Activated CD4-positive, CD25-positive, alpha-beta regulatory T cell treated with anti-CD3 and anti-CD28 coated beads, Interleukin-2, amount 50 U/mL, for 24 hours (primary cell): ENCODE measurements around the gene DCHS2.

ENCODE experiments used
- ATAC-seq, 2 donors: fragments of 150-1000 bp; cut with Tn5 transposase; one replicate each; pipeline ENCODE4 v1.10.0; 2021; ENCODE audit warnings: mild to moderate bottlenecking in 1 of 2, moderate library complexity in 1 of 2

Gene DCHS2

GRCh38 chr4:154487145-154487544 lies 4.5 kb downstream of the DCHS2 start:
- no peak for ATAC-seq

GRCh38 chr4:154485127-154485773 lies 6.3 kb downstream of the DCHS2 start:
- no peak for ATAC-seq

- ATAC-seq = no peak
These were observed 13.1 kb downstream of the DCHS2 start for GRCh38 chr4:154478547-154478946.

GRCh38 chr4:154478128-154478527 lies 13.5 kb downstream of the DCHS2 start:
- no peak for ATAC-seq

GRCh38 chr4:154476232-154476631 lies 15.4 kb downstream of the DCHS2 start:
- ATAC-seq = no peak

GRCh38 chr4:154475820-154476219 lies 15.8 kb downstream of the DCHS2 start:
- ATAC-seq = no peak

GRCh38 chr4:154473497-154473896 lies 18.1 kb downstream of the DCHS2 start:
- ATAC-seq = no peak

- ATAC-seq = no peak
These were observed 18.7 kb downstream of the DCHS2 start for GRCh38 chr4:154472858-154473257.

- no peak for ATAC-seq
These were observed 19.9 kb downstream of the DCHS2 start for GRCh38 chr4:154471526-154472331.

- ATAC-seq = no peak
These were observed 20.6 kb downstream of the DCHS2 start for GRCh38 chr4:154471032-154471431.

GRCh38 chr4:154467886-154468285 lies 23.7 kb downstream of the DCHS2 start:
- no peak for ATAC-seq

GRCh38 chr4:154466336-154466735 lies 25.3 kb downstream of the DCHS2 start:
- no peak for ATAC-seq

- ATAC-seq = no peak
These were observed 26.5 kb downstream of the DCHS2 start for GRCh38 chr4:154465085-154465484.

GRCh38 chr4:154464654-154465053 lies 26.9 kb downstream of the DCHS2 start:
- ATAC-seq = no peak

GRCh38 chr4:154462081-154462810 lies 29.4 kb downstream of the DCHS2 start:
- no peak for ATAC-seq

GRCh38 chr4:154457471-154457870 lies 34.1 kb downstream of the DCHS2 start:
- no peak for ATAC-seq

- ATAC-seq = no peak
These were observed 34.7 kb downstream of the DCHS2 start for GRCh38 chr4:154456889-154457288.

- no peak for ATAC-seq
These were observed 35.4 kb downstream of the DCHS2 start for GRCh38 chr4:154456240-154456639.

GRCh38 chr4:154455111-154455510 lies 36.5 kb downstream of the DCHS2 start:
- no peak for ATAC-seq

- no peak for ATAC-seq
These were observed 36.9 kb downstream of the DCHS2 start for GRCh38 chr4:154454710-154455109.

GRCh38 chr4:154452798-154453346 lies 38.7 kb downstream of the DCHS2 start:
- no peak for ATAC-seq

GRCh38 chr4:154450966-154451365 lies 40.6 kb downstream of the DCHS2 start:
- no peak for ATAC-seq

GRCh38 chr4:154444958-154445357 lies 46.6 kb downstream of the DCHS2 start:
- ATAC-seq = no peak
